IPS-NIHi11 (cell line): ENCODE data around the gene CYP1A2.
A peak's percentile ranks its signal among the peaks of the same experiment; 100 is the strongest.
"Not testable (repeated sequence)": the region's sequence is repeated elsewhere in the genome, so short reads cannot be mapped to it uniquely, and the experiment has no call there.

Experiments used
- DNase-seq: peaks from one replicate; pipeline ENCODE4 v3.0.0; 2012; ENCODE audit warnings: mixed read lengths, low spot score

CYP1A2 gene, protein sequence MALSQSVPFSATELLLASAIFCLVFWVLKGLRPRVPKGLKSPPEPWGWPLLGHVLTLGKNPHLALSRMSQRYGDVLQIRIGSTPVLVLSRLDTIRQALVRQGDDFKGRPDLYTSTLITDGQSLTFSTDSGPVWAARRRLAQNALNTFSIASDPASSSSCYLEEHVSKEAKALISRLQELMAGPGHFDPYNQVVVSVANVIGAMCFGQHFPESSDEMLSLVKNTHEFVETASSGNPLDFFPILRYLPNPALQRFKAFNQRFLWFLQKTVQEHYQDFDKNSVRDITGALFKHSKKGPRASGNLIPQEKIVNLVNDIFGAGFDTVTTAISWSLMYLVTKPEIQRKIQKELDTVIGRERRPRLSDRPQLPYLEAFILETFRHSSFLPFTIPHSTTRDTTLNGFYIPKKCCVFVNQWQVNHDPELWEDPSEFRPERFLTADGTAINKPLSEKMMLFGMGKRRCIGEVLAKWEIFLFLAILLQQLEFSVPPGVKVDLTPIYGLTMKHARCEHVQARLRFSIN

DNA sequence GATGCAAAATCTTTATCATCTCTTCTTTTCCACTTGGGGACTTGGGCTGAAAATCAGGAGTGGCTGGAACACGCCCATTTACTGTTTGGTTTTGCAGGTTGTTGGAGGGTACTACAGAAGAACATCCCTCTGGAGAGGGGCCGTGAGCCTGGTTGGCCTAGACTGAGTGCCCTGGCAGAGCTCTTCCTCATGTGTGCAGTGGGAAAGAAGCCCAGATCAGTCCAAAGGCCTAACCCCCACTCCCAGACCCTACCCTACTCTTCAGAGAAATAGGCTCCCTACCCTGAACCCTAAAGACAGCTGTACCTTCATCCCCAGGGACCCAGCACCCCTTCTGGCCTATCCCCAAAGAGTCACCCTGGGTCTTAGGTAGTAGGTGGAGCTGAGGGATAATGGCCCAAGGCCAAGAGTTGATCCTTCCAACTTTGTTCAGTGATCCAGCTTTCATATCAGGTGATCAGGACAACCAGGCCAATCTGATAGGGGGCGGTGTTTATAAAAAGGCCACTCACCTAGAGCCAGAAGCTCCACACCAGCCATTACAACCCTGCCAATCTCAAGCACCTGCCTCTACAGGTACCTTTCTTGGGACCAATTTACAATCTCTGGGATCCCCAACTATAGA is at the start of gene CYP1A2:
Gene CYP1A2, plus strand, starts transcription at position 524 of the 625 bp plus-strand sequence. CDS start 894 bp downstream, outside the sequence.
- no peak for DNase-seq

DNA sequence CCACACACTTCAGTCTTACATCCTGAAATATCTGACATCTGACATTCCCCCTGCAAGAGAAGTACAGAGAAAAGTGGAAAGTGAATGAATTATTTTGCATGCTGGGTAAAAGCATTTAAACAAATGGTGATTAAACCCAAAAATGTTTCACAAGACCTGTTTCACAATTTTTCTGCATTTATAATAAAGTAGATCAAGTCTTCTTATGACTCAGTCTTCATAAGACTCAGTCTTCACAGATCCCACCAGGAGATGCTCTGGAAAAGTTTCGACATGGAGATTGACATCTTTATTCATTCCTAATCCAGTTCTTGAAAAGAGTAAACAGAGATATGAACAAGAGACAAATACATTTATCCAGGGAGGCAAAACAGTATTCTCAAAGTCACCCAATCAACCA is 39.6 kb upstream of the CYP1A2 start:
- DNase-seq = no peak

DNA sequence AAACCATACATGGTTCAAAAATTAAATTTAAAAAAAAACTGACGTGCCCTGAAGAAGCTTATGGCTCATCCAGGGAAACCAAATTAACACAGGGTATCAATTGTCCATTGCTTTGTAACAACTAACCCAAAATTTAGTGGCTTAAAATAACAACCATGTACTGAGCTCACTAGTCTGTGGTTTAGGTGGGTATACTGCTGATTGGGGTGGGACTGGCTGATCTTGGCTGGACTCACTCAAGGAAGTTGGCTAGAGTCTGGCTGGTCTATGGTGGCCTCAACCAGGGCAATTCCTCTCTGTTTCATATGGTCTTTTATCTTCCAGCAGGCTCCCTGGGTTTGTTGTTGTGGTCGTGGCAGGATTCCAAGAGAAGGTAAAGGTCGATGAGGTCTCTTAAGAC is 38.8 kb upstream of the CYP1A2 start:
- DNase-seq = no peak

DNA sequence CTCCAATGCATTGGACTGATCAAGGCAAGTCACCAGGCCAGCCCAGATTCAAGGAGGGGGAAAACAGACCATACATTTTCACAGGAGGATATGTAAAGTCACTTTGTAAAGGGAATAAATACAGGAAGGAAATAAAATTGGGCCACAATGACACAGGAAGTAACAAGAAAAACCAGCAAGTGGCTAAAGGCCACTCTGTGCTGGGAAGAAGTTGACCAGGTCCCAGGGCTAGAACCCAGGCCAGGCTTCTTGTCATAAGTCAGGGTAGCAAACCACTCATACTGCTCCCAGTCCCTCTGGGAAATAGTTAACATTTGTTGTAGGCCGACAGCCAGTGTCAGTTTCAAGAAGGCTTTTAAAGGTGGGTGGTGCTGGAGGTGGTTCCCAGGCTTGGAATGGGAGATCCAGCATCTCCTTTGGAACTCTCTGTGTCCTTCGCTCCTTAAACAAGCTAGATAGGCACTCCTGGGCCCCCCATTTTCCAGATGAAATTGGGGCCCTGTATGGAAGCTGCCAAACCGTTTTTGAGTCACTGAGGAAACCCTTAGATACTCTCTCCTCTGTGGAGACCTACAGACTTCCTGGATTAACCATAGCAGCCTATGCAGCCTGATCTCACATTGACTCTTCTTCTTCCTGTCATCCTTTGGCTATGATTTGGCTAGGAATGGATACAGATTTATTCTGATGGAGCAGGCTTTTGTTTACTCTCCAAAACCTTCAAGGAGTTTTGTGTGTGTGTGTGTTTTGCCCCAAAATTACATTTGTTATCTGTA is 38.1 kb upstream of the CYP1A2 start:
- no peak for DNase-seq

DNA sequence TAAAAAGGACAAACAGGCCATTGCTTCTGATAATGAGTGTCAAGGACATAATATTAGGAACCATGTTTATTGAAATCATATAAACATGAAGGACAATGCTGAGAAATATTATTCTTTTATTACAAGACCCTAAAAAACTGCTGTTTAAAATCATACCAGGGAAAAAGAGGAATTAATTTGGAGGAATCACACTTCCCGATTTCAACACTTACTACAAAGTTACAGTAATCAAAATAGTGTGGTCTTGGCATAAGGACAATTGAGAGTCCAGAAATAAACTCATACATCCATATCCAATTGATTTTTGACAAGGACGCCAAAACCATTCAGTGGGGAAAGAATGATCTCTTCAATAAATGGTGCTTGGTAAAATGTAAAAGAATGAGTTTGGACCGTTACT is 36.3 kb upstream of the CYP1A2 start:
- DNase-seq = no peak

DNA sequence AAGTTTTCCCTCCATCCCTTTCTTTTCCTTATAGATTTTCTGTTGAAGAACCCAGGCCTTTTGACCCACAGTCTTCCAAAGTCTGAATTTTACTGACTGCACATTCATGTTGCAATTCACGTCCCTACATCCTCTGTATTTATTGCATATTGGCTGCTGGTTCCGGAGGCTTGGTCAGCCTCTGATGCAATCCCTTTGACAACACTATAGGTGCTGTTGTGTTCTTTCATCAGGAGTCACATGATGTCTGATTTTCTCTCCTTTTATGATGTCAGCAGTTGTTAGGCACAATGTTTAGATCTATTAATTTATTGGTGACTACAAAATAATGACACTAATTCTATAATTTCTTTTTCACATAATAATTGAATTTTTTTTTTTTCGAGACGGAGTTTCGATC is 32.0 kb upstream of the CYP1A2 start:
- DNase-seq = no peak

DNA sequence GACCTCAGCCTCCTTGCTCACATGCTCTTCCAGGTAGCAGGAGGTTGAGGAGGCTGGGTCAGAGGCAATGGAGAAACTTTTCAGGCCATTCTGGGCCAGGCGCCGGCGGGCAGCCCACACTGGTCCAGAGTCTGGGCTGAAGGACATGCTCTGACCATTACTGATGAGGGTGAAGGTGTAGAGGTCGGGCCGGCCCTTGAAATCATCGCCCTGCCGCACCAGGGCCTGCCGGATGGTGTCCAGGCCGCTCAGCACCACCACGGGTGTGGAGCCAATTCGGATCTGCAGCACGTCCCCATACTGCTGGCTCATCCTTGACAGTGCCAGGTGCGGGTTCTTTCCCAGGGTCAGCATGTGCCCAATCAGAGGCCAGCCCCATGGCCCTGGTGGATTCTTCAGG is 26.1 kb upstream of the CYP1A2 start:
- DNase-seq = no peak

DNA sequence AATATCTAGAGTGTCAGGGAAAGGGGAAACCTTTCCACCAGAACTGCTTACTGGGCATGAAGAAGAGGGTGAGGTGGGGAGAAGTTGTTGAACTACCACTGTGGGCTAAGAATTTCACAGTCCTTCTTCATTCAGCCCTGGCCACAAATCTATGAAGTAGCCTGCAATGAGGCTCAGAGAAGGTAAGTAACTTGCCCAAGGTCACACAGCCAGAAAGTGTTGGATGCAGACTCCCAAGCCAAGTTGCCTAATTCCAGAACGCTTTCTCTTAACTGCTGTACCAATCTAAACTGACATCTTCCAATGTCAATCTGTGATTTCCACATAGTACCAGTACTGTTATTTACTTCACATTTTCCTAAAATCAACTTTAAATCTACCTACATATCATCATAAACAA is 25.5 kb upstream of the CYP1A2 start:
- DNase-seq = no peak

DNA sequence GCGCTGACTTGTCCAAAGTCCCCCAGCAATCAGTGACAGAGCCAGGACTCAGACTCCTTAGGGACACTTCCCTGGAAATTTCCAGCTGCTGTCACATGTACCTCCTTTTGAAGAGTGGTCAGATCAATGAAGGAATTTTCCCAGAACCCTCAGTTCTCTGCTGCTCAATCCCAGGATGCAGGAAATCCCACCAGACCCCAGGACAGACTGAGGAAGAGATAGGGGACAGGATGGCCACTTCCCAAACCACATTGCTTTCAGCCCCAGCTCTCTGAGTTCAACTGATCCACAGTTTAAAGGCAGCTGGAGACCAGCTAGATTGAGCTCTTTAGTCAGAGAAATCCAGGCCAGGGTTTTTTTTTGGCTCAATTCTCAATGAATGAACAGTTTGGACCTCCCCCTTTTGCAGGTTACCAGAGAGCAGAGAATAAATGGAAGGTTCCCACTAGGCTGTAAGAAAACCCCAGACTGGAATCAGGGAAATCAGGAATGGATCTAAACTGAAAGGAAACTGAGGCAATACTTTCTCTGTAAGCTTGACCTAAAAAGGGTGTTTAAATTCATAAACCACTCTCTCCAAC is 24.8 kb upstream of the CYP1A2 start:
- peak; percentile 85 for DNase-seq

DNA sequence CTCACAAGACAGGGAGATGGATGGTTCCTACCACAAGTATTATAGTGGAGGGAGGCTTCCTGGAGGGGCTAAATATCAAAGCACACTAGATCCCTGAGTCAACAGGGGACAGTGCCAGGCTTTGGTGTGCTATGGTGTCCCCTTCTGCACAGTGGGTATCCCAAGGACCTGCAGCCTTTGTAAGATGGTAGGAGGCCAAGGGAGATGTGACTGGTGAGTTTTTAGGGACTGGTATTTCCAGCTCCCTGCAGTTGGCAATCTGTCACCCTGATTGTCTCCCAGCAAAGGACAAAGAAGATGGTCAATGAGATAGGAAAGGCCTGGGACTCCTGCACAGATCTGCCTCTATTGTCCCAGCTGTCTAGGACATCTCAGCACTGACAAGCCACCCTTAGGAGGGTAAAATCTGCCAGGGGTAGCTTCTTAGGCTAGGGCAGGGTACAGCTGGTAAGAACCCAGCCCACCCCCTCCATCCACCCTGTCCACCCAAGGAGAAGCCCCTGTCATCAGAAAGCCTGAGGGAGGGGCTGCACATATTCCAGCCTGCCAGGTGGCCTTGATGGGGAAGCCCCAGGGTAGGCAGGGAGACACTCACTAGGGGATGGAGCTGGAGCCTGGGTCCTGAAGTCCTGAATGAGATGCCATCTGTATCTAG is 23.9 kb upstream of the CYP1A2 start:
- DNase-seq = no peak

DNA sequence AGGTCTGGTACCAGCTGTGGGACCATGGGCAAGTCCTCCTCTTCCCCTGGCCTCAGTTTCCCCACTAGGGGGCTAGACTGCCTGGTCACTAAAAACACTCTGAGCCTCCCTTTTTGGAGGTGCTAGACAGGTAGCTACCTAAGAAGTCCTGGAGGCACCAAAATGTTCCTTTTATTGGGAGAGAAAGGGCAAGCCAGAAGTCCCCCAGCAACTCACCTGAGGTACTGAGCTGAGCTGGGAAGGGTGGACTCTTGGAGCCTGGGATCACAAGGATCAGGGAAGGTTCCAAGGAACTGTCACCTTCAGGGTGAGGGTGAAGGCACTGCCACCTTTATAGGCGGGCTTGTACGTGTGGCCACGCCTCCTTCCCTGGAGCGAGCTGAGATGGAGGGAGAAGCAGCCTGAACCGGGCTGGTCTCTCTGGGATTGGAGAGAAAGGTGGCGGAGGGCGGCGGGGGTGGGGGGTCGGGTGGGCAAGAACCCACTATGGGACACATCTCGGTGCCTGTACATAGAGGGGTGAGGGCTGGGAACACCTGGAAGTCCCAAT is 23.3 kb upstream of the CYP1A2 start, which contains the start of gene CYP1A1:
Gene CYP1A1, minus strand, starts transcription at position 304 of the 550 bp plus-strand sequence. CDS start 2,431 bp downstream, outside the sequence.
- DNase-seq = peak; percentile 68

DNA sequence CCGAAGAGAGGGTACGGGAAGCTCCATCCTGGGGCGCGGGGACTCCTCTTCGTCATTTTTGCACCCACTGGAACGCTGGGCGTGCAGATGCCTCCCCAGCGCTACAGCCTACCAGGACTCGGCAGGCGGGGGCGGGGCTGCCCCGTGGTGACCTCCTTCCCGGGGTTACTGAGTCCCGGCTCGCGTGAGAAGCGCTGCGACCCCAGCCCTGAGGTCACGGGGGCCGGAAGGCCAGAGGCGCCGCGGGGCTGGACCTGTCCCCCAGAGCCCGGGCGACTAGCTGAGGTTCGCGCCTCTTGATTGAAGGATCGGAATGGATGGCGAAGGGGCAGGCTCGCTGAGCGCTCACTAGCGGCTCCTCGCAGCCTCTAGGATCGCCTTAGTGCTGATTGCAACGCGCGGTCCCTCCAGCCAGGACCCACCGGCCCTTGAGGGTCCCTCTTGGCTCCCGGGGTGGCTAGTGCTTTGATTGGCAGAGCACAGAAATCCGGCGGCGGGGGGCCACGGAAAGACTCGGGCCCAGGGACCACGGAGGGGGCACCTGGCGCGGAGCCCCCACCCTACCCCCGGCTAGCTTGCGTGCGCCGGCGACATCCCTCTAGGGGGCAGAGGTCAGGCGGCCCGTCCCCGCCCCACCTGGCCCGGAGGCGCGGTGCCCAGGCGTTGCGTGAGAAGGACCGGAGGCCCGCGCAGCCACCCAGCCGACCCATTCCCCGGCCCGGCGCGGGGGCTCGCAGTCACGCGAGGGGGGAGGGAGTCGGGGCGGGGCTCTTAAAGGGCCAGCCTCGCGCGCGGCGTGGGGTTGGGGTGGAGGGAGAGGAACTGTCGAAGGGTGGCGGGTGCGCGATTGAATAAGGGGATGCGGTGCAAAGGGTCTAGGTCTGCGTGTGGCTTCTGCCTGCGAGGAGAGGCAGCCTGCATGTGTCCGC is 22.5 kb upstream of the CYP1A2 start:
- peak; percentile 81 for DNase-seq

DNA sequence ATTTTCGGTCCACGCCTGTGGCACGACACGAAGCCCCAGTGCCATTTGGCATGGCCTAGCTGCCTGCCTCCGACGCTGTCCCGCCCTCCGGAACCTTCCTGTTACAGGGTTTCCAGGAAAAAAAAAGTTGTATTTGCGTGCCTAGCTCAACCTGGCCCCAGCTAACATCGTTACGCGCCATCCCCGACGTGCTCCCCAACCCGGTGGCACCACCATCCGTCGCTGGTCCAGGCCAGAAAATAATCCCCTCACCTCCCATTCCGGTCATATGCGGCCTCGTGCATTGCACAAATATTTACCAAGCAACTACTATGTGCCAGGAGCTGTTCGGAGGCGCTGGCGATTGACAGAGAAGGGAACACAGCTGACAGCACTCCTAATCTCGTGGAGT is 21.9 kb upstream of the CYP1A2 start:
- DNase-seq = no peak

DNA sequence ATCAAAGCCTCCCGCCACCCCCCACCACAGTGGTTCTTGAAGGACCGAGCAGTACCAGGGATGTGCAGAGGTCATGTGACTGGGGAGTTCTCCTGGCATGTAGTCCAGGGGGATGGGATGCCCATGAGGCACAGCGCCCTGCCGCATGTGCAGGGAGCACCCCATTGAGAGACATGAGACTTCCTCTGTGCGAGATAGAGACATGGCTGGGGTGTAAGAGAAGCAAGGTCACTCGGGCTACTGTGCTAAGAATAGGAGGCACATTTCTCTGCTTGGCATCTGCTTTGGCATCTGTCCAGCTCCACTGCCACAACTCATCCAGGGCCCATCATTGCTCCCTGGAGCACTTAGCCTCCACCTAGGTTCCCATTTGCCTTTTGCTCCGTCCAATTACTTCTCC is 20.9 kb upstream of the CYP1A2 start:
- DNase-seq = no peak

DNA sequence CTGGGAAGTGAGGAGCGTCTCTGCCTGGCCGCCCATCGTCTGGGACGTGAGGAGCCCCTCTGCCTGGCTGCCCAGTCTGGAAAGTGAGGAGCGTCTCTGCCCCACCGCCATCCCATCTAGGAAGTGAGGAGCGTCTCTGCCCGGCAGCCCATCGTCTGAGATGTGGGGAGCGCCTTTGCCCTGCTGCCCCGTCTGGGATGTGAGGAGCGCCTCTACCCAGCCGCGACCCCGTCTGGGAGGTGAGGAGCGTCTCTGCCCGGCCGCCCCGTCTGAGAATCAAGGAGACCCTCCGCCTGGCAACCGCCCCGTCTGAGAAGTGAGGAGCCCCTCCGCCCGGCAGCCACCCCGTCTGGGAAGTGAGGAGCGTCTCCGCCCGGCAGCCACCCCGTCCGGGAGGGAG is 19.9 kb upstream of the CYP1A2 start:
- not testable (repeated sequence) for DNase-seq

DNA sequence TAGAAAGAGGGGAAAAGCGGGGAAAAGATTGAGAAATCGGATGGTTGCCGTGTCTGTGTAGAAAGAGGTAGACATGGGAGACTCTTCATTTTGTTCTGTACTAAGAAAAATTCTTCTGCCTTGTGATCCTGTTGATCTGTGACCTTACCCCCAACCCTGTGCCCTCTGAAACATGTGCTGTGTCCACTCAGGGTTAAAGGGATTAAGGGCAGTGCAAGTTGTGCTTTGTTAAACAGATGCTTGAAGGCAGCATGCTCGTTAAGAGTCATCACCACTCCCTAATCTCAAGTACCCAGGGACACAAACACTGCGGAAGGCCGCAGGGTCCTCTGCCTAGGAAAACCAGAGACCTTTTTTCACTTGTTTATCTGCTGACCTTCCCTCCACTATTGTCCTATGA is 19.3 kb upstream of the CYP1A2 start:
- not testable (repeated sequence) for DNase-seq

DNA sequence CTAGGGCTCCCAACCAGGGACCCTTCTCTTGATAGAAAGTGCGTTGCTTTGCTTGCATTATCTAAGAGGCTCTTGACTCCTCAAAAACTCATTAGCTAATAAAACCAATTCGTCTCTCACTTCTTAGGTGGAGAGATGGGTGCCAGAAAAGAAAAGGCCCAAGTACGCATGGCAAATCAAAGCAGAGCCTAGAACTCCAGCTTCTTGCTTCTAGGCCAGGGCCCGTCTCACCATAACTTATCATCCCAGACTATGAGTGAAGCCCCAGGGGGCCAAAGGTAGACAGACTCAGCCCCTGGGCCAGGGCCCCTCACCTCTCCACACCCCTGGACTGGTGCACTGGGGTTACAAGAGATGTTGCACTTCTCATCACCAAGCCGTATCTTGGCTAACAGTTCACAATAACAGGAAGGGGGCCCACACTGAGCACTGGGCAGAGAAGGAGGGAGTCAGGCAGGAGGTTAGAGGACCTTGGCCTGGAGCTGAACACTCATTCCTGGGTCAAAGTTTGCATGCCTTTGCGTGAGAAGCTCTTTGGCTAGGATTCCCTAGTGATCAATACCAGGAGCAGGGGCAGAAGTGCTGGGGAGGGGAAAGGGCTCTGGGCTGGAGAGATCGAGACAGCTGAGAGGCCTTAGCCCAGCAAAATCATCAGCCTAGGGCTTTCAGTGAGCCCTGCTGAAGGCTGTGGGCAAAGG is 17.9 kb upstream of the CYP1A2 start:
- DNase-seq = no peak

DNA sequence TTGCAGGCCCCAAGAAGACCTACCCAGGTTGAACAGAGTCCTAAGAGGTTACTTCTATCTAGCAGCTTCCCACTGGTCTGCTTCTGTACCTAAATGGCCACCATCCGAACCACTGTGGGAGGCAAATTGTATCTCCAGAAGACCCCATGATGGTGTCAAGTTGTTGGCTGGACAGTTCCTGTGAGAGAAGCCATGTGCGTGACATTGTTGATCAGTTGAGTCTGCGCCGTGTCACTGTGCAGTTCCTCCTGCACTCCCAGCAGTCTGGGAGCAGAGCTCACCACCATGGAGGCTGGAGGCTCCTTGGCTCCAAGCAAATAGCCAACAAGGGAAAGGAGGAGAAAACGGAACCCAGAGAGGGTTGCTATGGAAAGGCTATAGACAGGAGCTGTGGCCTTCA is 15.8 kb upstream of the CYP1A2 start:
- no peak for DNase-seq

DNA sequence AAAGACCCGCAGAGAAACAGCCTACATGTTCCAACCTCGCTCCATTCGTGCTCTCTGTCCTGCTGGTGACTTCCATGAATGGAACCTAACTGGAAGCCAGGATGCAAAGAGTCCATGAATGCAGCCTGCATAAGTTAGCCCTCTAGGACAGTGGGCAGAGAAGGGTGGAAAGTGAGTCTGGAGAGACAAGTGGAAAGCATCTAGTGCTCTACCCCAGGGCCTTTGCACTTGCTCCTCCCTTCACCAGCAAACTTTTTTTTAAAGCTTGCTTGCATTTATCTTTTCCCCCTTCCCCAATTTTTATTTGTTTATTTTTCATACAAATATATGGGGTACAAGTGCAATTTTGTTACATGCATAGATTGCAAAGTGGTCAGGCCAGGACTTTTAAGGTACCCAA is 15.4 kb upstream of the CYP1A2 start:
- DNase-seq = no peak

DNA sequence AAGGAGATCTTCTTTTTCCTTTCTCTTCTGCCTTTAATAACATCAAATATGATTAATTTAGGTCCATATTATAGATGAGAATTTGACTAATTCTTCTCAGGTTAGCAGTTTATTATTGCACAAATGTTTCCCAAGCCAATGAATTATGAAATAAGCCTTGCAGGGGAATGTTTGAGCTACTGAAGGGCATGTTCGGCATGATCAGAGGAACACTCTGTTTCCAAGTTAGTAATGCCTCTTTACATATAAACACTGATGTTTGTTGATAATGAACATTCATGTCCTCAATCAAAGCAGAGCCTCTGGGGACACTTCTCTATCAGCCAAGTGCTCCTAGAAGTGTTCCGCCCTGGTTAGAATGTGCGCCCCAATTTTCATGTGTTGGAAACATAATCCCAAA is 13.3 kb upstream of the CYP1A2 start:
- DNase-seq = no peak
